Activated naive CD8-positive, alpha-beta T cell treated with anti-CD3 and anti-CD28 coated beads, Interleukin-2, amount 50 U/mL, for 16 hours (primary cell): ENCODE results near the gene CRX.
"Not testable (repeated sequence)": the region's sequence is repeated elsewhere in the genome, so short reads cannot be mapped to it uniquely, and the experiment has no call there.

Experiments used
- DNase-seq: peaks from one replicate; pipeline ENCODE4 v3.0.0-alpha.2; 2020; ENCODE audit warnings: low read depth, low spot score

The CRX gene

GRCh38 chr19:47803671-47804070, 18.1 kb upstream of the CRX start:
- not testable (repeated sequence) for DNase-seq

DNA sequence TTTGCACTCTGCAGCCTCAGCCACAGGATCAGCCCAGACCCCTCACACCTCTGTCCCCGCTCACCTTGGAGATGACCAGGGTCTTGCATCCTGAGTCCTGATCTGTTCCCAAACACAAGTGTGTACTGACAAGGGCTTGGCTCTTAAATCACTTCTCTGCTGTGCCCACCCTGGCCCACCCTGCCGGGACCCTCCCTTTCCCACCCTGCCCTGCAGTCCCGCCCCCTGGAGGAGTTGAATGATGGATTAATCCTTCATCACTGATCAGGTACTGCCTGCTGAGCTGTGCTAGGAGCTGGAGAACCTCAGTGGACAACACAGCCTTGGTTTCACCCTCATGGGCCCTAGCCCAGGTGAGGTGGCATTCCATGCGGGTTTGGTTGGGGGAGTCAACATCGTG, 17.3 kb upstream of the CRX start, which contains the start of gene TPRX1:
TPRX1 (minus strand) TSS at position 101 of the 400 bp plus-strand sequence; CDS start at position 89, 12 bp downstream.
- DNase-seq, result not testable (repeated sequence)

GRCh38 chr19:47805313-47805712, 16.4 kb upstream of the CRX start:
- DNase-seq, result no peak

DNA sequence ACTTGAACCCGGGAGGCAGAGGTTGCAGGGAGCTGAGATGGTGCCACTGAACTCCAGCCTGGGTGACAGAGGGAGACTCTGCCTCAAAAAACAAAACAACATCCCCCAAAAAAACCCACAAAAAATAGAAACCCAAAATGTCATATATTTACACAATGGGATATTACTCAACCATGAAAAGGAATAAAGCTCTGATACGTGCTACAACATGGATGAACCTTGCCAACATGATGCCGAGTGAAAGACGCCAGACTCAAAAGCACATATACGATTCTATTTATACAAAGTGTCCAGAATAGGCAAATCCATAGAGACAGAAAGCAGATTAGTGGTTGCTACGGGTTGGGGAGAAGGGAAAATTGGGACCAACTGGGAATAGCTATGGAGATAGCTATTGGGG, 15.3 kb upstream of the CRX start:
- DNase-seq, result no peak

DNA sequence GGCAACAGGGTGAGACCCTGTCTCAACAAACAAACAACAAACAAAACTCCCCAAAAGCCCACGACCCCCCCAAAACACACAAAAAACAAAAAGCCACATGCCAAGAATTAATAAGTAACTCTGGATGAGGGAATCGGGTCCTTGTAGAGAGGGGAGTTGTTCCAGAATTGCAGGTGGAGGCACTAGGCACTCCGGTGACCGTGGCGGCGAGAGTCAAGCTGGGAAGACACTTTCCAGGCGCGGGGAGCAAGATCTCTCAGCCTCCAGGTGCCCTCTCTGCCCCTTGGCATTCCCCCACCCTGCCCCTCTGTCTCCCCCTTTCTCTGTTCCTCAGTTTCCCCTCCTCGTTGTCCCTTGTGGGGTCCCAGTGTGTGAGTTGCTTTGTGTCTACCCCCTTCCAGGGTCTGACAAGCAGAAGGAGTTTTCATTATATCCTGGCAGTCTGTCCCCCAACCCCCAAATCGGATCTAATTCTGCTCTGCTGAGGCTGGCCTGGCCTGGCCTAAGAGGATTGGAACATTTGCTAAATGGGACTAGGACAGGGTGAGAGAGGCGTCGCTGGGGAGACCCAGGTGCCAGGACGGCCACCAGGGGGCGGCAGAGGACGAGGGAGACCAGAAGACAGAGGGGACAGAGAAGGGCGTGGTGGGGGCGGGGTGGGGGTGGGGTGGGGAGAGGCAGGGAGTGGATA, 8.3 kb upstream of the CRX start:
- DNase-seq, result peak; percentile 61

- DNase-seq, result no peak
Measured at GRCh38 chr19:47813995-47814328, 7.8 kb upstream of the CRX start.

DNA sequence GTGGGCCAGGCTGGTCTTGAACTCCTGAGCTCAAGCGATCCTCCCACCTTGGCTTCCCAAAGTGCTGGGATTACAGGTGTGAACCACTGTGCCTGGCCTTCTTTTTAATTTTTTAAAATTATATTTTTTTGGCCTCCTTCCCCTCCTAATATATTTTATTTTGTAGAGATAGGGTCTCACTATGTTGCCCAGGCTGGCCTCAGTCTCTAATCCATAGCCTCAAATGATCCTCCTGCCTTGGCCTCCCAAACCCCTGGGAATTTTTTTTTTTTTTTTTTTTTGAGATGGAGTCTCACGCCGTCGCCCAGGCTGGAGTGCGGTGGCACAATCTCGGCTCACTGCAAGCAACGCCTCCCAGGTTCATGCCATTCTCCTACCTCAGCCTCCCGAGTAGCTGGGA, 5.5 kb upstream of the CRX start:
- DNase-seq, result not testable (repeated sequence)

DNA sequence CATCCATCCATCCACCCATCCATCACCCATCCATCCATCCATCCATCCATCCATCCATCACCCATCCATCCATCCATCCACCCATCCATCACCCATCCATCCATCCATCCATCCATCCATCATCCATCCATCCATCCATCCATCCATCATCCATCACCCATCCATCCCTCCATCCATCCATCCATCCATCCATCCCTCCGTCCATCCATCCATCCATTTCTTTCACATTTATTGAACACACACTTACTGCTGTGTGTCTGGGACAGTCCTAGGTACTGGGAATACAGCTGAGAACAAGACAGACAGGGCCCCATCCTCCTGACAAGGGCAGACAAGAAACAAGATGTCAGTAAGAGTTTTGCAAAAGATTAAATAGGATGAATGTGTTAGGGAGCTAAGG, 3.5 kb upstream of the CRX start:
- not testable (repeated sequence) for DNase-seq

DNA sequence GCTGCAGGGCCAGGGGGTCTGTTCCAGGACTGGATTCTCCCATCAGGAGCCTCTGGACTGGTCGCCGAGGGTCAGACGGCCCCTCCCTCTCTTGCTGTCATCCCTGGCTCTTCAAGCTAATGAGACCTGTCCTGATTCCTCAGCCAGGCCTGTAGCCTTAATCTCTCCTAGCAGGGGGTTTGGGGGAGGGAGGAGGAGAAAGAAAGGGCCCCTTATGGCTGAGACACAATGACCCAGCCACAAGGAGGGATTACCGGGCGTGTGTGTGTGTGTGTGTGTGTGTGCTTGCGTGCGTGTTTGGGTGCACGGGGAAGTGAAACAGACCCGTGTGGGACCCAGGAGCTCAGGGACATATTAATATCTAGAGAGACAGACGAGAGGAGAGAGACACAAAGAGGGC, 1.9 kb upstream of the CRX start:
- no peak for DNase-seq

DNA sequence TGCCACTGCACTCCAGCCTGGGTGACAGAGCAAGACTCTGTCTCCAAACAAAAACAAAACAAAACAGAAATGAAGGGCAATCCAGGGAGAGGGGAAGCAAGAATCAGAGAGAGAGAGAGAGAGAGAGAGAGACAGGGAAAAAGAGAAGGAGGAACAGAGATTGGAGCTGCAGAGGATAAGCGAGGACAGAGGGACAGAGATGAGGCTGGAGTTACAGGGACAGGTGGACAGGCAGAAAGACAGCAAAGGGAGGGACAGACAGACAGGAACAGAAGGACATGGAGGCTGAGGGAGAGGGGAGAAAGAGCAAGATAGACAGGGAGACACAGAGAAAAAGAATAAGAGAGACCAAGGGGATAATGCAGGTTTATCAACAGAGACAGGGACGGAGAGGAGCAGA, 1.3 kb upstream of the CRX start:
- DNase-seq, result no peak

GRCh38 chr19:47824396-47824795, 2.7 kb downstream of the CRX start:
- no peak for DNase-seq

GRCh38 chr19:47826800-47827199, 5.1 kb downstream of the CRX start:
- no peak for DNase-seq

DNA sequence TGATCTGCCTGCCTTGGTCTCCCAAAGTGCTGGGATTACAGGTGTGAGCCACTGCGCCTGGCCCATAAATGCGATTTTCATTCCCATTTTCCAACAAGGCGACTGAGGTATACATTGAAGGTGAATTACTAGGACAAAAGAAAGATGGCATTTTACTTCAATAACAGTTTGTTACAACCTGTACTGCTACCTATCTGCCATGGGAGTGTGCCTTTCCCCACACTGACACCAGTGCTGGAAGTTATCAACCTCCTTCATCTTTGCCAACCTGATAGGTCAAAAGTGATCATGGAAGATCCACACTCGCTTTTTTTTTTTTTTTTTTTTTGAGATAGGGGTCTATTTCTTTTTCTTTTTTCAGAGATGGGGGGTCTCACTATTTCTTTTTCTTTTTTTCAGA, 11.0 kb downstream of the CRX start:
- DNase-seq, result no peak

DNA sequence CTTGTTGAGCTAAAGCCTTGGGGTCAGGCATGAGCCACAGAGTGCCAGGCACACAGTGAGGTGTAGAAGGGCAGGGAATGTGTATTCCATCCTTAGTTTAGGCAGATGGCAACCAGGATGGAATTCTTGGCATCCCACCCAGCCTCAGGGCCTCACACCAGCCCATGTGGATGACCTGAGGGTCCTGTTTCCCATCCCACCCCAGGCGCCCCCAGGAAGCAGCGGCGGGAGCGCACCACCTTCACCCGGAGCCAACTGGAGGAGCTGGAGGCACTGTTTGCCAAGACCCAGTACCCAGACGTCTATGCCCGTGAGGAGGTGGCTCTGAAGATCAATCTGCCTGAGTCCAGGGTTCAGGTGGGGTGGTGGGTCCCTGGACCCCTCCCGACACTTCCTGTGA, 14.3 kb downstream of the CRX start:
- DNase-seq, result no peak

GRCh38 chr19:47839411-47839810, 17.7 kb downstream of the CRX start:
- DNase-seq, result no peak

- DNase-seq, result no peak
Measured at GRCh38 chr19:47839913-47840312, 18.2 kb downstream of the CRX start.

GRCh38 chr19:47842941-47843340, 21.2 kb downstream of the CRX start:
- DNase-seq, result no peak

- no peak for DNase-seq
Measured at GRCh38 chr19:47848425-47848822, 26.7 kb downstream of the CRX start.

GRCh38 chr19:47848823-47849473, 27.2 kb downstream of the CRX start:
- no peak for DNase-seq

- DNase-seq, result no peak
Measured at GRCh38 chr19:47853003-47853402, 31.3 kb downstream of the CRX start.

GRCh38 chr19:47854459-47854858, 32.7 kb downstream of the CRX start:
- no peak for DNase-seq

DNA sequence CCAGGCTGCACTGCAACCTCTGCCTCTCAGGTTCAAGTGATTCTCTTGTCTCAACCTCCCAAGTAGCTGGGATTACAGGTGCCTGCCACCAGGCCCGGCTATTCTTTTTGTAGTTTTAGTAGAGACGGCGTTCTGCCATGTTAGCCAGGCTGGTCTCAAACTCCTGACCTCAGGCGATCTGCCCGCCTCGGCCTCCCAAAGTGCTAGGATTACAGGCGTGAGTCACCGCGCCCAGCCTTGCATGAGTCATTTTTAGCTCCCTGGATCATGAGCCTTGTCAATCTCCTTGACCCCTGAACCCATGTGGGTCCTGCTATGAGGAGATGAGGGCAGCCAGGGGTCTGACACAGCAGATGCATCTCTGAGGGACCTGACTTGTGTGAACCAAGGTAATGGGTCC, 36.5 kb downstream of the CRX start:
- not testable (repeated sequence) for DNase-seq

DNA sequence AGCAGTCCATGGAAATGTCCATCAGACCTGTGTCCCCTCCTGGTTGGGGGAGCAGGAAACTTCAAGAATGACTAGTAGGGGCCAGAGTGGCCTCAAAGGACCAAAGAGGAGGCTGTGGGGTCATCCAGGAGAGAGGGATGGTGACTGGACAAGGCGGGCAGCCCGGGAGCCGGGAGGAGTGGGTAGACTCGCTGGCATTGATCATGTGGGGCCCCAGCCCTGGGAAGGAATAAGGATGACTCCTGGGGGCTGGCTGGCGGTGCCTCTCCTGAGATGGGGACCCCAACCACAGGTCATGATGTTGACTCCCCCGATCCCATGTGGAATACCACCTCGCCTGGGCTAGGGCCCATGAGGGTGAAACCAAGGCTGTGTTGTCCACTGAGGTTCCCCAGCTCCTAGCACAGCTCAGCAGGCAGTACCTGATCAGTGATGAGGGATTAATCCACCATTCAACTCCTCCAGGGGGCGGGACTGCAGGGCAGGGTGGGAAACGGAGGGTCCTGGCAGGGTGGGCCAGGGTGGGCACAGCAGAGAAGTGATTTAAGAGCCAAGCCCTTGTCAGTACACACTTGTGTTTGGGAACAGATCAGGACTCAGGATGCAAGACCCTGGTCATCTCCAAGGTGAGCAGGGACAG, 37.0 kb downstream of the CRX start, which contains the start of gene TPRX2:
TPRX2 (plus strand) TSS at position 590 of the 640 bp plus-strand sequence; CDS start at position 602, 12 bp downstream.
- DNase-seq, result not testable (repeated sequence)
